ENCODE results near the gene PODXL2.
A peak's percentile ranks its signal among the peaks of the same experiment; 100 is the strongest.

PODXL2 gene, protein sequence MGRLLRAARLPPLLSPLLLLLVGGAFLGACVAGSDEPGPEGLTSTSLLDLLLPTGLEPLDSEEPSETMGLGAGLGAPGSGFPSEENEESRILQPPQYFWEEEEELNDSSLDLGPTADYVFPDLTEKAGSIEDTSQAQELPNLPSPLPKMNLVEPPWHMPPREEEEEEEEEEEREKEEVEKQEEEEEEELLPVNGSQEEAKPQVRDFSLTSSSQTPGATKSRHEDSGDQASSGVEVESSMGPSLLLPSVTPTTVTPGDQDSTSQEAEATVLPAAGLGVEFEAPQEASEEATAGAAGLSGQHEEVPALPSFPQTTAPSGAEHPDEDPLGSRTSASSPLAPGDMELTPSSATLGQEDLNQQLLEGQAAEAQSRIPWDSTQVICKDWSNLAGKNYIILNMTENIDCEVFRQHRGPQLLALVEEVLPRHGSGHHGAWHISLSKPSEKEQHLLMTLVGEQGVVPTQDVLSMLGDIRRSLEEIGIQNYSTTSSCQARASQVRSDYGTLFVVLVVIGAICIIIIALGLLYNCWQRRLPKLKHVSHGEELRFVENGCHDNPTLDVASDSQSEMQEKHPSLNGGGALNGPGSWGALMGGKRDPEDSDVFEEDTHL

DNA sequence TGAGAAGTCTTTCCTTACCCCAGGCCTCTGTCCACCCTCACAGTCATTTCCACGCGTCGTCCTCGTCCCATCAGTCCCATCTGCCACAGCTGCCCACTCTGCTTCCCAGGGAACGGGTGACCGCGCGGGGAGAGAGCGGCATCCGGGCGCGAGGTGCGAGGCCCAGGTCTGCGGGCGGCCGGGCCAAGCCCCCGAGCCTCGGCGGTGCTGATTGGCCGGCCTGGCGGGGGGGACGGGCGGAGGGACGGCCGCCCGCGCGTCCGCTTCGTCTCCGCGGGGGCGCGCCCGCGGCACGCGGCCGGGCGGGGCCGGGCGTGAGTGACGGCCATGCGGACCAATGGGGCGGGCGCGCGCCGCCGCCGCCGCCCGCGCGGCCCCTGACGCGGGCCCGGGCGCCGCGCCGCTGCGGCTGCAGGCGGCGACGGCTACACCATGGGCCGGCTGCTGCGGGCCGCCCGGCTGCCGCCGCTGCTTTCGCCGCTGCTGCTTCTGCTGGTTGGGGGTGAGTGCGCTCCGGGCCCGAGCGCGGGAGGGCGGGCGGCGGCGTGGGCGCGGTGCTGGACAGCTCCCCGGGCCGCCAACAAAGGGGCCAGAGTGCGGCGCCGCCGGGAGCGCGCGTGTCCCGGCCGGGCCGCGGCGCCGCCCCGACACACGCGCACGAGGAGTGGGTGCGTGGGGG is at the start of gene PODXL2:
Gene PODXL2 (plus strand): TSS at position 398 of the 679 bp plus-strand sequence. CDS start 35 bp downstream, at position 433.
- peak; percentile 90 for DNase-seq (ENCODE audit: low spot score)

DNA sequence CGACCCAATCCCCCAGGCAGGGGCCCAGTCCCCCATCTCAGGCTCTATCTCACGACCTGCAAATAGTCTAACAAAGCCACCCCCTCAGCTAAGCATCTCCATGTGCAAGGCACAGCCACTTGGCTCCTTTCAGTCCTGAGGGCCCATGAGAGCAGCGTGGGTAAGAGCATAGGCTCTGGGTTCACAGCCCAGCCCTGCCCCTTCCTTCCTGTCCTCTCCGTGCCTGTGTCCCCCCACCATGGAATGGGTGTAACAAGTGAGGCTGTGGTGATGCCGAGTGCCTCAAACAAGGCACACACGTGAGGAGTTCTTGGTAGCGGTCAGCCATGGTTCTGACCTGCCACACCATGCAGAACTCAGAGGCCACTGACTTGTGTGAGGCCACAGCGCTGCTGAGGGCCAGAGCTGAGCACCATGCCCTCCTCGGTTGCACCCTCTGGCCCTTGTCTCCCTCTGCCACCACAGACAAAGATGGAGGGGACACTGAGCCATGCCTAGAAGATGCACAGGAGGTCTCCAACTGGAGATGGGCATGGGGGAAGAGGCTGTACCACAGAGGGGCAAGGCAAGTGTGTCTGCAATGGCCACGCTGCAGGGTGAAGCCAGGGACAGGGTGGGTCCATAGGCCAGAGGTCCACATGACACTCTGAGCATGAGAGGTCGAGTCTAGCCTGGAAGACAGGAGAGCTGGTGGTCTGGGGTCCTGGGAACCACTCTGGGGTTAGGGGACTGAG is 48.5 kb upstream of the PODXL2 start:
- DNase-seq (ENCODE audit: low spot score), result no peak

DNA sequence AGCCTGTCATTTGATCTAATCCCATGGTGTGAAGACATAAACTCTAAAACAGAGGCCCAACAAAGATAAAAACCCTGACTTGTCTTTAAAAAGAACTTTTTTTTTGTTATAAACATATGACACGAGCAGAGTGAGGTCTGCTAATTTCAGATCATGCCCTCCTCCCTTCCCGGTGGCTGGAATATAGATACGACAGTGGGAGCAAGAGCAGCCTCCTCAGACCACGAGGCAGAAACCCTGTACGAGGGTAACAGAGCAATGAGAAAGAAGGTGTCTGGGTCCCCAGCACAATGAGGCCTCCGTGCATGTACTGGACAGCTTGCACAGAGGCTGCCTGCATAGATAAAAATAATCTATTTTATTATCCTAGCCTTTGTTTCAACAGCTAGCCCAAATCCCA is 44.3 kb upstream of the PODXL2 start:
- no peak for DNase-seq (ENCODE audit: low spot score)

DNA sequence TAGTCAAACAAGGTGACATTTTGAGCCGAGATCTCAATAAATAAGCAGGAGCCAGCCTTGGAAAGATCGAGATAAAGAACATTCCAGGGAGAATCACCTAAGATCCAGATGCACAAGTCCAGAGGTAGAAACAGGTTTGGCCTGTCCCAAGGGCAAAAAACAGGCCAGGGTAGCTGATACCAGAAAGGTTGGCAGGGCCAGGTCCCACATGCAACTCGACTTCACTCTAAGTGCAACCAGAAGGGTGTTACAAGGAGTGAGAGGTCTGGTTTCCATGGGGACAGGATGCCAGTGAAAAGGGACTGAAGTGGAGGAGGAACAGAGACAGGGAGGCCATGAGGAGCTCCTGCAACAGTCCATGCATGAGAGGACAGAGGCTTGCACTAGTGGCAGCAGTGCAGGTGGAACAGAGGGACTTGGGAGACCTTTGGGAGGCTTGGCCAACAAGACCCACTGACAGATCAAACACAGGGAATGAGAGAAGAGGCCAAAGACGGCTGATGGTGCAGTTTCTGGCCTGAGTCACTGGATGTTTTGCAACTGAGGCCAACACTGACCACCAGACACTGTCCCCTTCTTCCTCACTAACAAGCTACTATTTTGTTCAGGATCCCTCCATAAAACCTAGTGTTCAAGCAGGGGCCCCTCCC is 43.7 kb upstream of the PODXL2 start:
- DNase-seq (ENCODE audit: low spot score), result no peak

DNA sequence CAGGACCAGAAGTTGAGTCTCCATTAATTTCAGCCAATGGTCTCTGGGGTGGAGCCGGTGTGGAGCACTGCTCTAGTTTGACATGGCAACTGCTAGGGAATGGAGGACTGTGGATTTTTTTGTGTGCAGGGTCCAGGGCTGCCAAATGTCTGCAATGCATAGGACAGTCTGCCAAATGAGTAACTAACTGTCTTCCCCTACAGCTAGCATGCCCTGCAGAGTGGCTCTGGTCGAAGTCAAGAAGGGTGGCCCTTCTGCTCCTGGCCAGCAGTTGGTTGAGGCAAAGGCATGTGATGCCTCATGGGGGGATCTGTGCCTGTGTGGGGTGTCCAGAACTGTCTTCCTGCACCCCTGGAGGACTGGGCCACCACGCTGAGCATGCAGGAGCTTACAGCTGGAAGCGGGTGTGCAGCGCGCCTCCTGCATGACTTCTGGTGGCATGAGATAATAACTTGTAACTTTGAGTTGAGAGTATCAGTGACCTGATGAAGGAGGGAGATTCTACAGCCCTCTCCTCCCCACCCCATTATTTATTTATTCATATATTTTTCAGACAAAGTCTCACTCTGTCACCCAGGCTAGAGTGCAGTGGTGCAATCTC is 43.1 kb upstream of the PODXL2 start:
- DNase-seq (ENCODE audit: low spot score), result no peak

DNA sequence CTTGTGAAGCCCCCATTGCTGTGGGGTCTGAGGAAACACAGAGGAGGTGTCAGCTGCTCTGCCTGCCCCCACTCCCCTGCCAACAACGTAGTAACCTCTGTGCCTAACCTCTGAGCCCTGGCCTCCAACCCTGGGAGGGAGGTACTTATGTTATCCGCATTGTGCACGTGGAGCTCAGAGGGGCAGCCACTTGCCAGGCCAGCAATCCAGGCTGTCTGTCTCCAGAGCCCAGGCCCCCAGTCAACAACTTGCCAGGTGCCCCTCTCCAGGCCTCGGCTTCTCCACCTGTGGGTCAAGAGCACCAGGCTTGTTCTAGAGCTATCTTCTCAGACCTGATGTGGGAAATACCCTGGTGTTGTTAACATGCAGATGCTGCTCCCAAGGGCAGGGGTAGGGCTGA is 41.1 kb upstream of the PODXL2 start:
- no peak for DNase-seq (ENCODE audit: low spot score)

DNA sequence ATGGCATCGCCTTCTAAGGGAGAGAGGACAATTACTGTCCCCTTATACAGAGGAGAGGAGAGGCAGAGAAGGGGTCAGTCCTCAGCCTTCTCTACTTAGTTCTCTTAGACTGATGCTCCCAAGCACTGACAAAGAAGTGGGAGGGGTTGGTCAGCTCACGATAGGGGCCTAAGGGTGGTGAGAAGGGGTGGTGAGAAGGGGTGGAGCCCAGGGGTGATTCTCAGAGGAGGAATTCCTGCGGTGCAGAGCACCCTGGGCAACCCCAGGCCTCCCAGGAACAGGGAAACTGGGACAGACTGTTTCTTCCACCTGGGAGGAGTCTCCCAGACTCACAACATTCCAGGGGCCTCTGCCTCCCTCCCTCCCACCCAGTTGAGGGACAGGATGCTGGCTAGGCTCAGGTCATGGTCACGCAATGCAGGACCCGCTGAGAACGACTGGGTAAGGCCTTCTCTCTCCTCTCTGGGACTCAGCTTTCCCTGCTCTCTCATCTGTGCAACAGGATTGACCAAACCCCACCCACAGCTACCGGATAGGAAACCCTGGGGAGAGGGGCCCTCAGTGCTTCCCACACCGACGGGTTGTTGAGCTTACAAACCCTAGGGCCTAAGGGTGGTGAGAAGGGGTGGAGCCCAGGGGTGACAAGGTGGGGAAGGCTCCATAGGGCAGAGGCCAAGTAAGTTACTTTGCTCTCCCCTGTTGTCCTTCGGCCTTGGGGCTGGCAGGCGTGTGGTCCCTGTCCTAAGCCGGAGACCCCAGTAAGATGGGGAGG is 40.0 kb upstream of the PODXL2 start:
- no peak for DNase-seq (ENCODE audit: low spot score)

DNA sequence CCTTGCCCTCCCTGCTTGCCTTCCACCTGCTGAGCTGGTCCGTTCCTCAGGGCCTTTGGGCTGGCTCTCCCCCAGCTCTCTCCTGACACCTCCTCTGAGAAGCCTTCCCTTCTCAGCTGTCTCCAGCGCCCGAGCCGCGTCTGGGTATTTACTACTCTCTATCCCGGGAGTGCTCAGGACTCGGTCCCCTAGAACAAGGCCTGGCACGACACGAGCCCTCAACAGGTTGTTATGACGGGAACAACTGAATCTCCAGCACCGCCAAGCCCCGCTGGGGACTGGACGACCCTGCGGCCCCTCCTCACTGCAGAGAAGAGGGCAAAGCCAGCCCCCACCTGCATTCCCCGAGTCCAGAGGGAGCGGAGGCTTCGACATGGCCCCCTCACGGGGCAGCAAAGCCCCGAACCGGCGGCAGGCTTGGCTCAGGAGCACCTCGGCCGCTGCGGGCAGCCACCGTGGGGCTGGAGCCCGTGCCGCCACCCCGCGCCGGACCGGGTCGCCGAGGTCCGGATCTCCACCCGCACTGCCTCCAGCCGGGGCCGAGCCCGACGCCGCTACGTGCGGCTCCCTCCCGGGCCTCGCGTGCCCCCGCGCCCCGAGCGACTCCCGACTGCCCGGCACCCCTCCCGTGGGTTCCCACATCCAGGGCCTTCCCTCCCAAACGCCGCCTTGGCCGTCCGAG is 39.2 kb upstream of the PODXL2 start:
- peak; percentile 19 for DNase-seq (ENCODE audit: low spot score)

DNA sequence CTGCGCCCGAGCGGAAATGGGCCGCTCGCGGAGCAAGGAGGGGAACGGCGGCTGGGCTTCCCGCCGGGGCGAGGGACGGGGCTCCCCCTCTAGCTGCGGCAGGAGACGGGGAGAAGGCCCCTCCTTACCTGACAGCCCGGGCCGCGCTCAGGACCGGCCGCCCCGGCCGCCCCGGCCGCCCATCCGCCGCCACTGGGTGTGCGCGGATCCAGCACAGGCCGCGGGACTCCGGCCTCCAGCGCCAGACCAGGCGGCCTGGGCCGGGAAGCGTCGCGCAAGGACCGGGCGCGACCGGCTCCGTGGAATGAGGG is 38.7 kb upstream of the PODXL2 start:
- peak; percentile 55 for DNase-seq (ENCODE audit: low spot score)

DNA sequence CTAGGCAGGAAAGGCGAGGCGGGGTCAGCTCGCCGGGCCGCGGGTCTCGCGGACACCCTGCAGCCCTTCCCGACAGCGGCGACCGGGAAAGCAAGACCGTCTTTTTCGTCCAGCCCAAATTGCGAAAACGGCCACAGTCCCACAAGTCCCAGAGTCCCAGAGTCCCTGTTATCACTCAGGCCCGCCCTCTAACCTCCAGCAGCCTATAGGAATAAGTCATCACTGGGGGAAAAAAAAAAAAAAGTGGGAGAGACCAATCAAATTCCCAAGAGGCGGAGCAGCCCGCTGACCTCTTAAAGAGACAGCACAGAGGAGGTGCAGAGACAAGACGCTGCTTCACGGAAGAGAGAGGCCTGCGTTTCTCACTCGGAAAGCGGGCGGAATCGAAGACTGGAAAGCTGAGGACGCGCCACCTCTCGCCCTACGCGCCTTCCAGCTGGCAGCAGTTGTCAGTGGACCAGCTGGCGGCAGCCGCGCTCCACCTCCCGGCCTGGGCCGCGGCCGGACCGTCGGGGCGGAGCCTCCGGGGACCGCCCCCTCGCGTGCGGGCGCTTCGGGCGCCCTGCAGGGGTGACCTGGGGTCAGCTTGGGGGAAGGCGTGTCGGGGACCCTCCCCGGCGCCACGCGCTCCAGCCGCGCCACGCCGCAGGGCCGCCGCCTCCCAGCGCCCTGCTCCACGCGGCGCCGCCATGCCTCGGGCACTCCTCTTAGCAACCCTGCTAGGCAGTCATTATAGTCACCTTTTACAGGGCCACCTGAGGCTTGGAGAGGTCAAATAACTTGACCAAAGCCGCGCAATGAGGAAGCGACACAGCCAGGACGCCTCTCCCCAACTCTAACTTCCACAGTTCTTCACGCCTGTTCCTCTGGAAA is 38.2 kb upstream of the PODXL2 start, which contains the start of gene TPRA1:
Gene TPRA1 (minus strand): TSS at position 141 of the 873 bp plus-strand sequence. CDS start 10,587 bp downstream, outside the sequence.
- peak; percentile 94 for DNase-seq (ENCODE audit: low spot score)

DNA sequence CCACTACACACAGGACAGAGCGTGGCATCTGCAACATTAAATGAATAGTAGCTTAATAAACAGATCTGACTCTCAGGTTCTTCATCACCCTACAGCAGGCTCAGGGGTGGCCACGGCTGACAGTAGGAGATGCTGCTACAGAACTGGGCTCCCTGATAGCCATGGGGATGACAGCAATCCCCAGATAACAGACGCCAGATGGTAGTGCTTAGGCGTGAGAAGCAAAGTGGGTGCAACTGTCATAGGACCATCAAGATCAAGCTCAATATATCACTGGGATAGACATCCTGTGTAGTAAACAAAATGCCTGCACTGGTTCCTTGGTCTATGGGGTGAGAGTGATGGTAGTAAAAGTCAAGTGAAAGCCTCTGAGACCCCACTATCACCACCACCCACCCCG is 35.8 kb upstream of the PODXL2 start:
- DNase-seq (ENCODE audit: low spot score), result no peak

DNA sequence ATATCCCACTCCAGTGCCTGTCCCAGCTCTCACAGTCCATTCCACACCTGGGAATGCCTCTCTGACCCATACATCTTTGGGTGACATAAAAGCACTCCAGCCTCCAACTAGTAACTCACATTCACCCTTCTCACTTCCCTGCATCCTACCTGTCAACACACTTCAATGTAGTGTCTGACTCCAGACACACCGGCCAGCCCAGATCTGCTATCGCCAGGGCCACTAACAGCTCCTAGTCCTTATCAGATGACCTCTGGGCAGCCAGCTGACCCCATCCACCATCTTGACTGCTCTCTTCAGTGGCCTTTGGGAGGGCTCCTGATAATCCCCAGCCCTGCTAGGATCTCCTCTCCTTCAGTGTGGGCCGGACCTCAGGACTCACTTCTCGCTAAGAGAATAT is 33.7 kb upstream of the PODXL2 start:
- no peak for DNase-seq (ENCODE audit: low spot score)

DNA sequence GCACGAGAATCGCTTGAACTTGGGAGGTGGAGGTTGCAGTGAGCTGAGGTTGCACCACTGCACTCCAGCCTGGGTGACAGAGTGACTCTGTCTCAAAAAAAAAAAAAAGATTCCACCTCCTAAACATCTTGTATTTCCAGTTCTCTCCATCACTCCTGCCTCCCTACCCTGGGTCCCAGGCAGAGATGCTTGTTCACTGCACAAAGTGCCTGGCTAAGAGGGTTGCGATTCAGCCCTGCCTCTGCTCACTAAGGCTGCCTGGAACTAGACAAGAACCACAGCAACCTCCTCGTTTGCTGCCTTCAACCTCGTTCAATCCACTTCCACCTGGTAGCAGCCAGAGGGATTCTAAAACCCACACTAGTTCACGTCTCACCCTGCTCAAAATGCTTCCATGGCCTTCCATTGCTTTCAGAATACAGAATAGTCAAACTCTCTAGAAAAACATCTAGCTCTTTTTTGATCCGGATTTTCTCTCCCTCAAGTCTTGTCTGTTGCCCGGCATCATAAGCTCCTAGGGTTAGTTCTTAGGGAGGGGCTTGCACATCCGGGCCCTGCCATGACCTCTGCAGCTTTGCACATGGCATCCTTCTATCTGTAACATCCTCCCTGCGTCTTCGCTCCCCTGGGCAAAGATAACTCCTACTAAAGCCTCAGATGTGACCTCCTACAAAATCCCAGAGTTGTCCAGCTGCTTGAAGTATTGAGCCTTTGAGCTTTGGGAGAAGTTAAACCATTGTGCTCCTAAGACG is 31.8 kb upstream of the PODXL2 start:
- no peak for DNase-seq (ENCODE audit: low spot score)

DNA sequence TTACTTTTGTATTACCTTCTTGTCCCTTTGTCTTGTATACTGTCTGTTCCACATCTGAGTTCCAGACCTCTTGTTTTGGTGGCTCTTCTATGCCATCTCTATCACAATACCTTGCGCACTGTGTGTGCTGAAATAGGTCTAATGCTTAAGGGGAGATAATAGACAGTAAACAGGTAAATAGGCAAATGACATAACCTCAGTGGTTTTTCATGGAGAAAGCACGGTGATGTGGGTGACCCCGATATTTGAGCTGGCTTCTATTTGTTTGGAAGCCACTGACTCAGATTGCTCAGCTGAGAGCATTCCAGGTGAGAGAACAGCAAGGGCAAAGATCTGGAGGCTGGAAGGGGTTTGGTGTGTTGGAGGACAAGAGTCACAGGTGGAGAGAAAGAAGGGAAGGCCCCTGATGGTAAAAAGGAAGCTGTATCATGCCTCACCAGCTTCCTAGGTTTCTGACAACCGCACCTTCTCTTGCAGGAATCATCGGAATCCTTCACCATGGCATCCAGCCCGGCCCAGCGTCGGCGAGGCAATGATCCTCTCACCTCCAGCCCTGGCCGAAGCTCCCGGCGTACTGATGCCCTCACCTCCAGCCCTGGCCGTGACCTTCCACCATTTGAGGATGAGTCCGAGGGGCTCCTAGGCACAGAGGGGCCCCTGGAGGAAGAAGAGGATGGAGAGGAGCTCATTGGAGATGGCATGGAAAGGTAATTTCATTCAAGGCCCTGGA is 30.0 kb upstream of the PODXL2 start:
- no peak for DNase-seq (ENCODE audit: low spot score)

DNA sequence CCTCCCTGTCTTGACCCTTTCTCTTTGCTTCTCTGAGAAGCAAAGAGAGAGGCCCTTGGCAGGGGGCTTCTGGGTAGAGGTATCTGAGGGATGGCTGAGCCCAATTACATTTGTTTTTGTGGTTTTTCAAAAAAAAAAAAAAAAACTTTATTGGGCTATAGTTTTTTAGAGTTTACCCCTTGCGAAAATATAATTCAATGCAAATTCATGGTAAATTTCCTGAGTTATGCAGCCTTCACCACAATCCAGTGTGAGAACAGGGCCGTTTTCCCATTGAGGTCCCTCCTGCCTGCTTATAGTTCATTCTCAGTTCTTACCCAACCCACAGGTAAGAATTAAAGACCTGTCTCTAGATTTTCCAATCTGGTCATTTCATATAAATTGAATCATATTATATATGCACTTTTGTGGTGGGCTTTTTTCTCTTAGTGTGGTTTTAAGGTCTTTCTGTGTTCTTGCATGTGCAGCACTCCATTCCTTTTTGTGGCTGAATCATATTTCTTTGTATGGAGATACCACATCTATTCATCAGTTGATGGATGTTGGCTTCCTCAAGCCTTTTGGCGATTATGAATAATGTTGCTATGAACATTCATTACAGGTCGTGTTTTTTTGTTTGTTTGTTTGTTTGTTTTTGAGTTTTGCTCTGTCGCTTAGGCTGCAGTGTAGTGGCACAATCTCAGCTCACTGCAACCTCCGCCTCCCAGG is 28.1 kb upstream of the PODXL2 start:
- no peak for DNase-seq (ENCODE audit: low spot score)

DNA sequence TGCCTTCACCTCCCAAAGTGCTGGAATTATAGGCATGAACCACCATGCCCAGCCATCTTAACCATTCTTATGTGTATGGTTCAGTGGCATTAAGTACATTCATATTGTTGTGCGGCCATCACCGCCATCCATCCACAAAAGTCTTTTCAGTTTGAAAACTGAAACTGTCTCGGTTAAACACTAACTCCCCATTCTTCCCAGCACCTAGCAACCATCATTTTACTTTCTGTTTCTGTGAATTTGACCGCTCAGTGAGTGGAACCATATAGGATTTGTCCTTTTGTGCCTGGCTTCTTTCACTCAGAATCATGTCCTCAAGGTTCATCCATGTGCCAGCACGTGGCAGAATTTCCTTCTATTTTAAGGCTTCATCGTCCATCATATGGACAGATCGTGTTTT is 24.9 kb upstream of the PODXL2 start:
- DNase-seq (ENCODE audit: low spot score), result no peak

DNA sequence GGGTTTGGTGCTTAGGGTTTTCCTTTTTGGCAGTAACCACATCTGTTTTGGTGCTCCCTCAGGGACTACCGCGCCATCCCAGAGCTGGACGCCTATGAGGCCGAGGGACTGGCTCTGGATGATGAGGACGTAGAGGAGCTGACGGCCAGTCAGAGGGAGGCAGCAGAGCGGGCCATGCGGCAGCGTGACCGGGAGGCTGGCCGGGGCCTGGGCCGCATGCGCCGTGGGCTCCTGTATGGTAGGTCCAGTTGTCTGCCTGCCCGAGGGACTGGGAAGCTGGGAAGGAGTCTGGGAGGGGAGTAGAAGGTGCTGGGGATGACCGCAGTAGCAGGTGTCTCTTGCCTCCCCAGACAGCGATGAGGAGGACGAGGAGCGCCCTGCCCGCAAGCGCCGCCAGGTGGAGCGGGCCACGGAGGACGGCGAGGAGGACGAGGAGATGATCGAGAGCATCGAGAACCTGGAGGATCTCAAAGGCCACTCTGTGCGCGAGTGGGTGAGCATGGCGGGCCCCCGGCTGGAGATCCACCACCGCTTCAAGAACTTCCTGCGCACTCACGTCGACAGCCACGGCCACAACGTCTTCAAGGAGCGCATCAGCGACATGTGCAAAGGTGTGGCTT is 24.3 kb upstream of the PODXL2 start:
- DNase-seq (ENCODE audit: low spot score), result no peak

Data from germinal center (tissue), 1 donor.